Limb (tissue), 2 donors: ENCODE measurements around the gene ZBTB33.
A peak's percentile ranks its signal among the peaks of the same experiment; 100 is the strongest.

Experiments used
- DNase-seq, 2 donors: peaks; one replicate each; pipeline ENCODE4 v3.0.0-alpha.2; 2016; ENCODE audit errors: extremely low spot score in 2 of 2

Gene ZBTB33, protein sequence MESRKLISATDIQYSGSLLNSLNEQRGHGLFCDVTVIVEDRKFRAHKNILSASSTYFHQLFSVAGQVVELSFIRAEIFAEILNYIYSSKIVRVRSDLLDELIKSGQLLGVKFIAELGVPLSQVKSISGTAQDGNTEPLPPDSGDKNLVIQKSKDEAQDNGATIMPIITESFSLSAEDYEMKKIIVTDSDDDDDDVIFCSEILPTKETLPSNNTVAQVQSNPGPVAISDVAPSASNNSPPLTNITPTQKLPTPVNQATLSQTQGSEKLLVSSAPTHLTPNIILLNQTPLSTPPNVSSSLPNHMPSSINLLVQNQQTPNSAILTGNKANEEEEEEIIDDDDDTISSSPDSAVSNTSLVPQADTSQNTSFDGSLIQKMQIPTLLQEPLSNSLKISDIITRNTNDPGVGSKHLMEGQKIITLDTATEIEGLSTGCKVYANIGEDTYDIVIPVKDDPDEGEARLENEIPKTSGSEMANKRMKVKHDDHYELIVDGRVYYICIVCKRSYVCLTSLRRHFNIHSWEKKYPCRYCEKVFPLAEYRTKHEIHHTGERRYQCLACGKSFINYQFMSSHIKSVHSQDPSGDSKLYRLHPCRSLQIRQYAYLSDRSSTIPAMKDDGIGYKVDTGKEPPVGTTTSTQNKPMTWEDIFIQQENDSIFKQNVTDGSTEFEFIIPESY

DNA sequence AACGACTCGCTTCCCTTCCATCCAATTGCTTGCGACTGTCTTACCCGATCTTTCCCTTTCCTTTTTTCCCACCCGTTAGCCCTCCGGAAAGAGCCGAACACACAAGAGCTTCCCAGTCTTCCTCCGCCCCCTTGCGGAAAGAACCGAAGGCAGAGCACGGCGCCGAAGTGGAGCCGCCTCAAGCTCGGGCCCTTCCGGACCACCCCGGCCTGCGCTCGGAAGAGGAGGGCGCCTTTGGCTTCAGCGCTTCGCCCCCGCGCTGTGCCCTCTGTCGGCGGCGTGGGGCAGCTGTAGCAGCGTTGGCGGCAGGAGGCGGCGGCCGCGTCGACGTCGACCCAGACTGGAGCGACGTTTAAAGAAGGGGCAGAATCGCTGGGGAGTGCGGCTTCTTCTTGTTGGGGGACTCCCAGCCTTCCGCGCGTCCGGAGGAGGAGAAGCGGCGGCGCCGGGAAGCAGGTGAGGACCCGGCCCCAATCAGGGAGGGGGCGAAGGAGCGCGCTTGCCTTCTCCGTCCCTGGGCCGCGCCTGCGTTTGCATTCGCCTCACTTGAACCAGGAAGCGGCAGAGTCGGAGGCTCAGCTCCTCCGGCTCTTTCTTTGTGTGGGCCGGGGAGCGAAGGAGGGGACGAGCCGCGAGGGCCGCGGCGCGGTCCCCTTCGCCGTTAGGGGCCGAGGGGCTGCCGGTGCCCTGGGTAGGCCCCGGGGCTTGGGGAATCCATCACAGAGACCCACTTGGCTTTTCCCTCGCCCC, at the start of gene ZBTB33:
ZBTB33 (plus strand) TSS at position 291 of the 750 bp plus-strand sequence. CDS start 2,604 bp downstream, outside the sequence.
- DNase-seq: peak; percentile 90 to 92

GRCh38 chrX:120200851-120201250, 49.8 kb upstream of the ZBTB33 start:
- no peak for DNase-seq

GRCh38 chrX:120205816-120206753, 44.5 kb upstream of the ZBTB33 start:
- no peak for DNase-seq

DNA sequence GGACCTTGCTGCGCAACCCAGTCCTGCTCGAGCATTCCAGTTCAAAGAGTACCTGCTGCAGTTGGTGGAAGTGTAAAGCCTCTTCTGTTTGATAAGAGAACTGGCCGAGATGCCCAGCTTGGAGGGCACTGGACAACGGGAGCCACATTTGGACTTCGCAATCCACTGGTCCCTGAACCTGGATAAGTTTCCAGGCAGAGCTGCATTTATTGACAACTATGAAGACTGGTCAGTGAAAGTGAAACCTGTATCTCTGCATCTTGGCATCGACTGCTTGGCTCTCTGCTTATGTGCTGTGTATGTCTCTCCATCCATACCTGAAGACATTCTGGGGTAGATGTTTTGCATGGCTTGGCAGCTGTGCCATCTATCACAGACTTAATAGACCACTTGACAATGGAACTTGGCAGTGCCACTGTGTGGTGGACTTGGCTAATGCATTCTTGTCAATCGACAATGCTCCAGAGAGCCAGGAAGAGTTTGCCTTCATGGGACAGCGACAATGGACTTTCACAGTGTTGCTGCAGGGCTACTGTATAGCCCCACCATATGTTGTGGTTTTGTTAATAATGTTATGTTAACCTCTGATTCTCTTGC, 43.5 kb upstream of the ZBTB33 start:
- DNase-seq: no peak

GRCh38 chrX:120213438-120214265, 37.0 kb upstream of the ZBTB33 start:
- DNase-seq: peak; percentile 8 to 63

DNA sequence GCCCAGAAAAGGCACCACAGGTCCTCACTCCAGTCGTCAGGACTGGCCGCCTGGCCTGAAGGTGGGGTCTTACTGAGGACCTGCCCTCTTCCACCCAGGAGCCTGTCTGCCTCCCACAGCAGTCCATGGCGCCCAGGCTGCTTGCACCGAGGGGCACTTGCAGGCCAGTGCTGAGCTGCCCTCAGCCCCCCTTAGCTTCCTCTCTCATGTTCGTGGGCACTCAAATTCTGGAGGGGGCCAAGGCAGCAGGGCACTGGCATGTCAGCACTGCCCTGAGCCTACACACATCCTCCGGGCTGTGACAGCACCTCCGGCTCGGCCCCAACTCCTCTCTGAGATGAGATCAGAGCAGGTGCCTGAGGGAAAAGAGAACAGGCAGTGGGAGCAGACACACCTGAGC, 27.2 kb upstream of the ZBTB33 start:
- no peak for DNase-seq

GRCh38 chrX:120224388-120224787, 26.2 kb upstream of the ZBTB33 start:
- DNase-seq: no peak

DNA sequence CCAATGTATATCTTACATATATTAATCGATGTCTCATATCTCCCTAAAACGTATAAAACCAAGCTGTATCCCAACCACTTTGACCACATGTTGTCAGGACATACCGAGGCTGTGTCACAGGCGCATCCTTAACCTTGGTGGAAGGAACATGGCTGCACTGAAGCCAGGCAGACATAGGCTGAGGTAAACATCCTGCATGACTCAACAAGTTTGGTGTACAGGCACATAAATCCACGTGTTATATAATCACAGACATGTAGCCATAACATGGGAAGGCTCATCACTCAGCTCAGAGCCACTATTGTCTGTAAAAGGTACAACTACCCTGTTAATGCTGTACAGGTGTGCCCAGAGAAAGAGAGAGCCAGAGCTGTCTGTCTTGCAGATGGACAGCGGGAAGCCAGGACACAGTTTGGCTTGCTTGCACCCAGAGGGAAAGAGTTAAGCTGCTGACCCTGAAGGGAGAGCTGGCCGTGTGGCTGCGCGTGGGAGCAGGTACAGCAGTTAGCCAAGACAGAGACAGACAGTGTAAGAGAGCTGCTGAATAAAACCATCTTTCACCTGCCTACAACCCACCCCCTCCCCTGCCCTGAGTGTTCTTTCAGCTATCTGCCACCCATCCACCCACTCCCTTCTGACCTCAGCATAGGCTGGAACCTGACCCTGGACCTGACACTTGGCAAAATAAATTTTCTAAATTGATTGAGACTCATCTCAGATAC, 22.3 kb upstream of the ZBTB33 start:
- no peak for DNase-seq

- DNase-seq: no peak
These were observed 15.3 kb upstream of the ZBTB33 start for GRCh38 chrX:120235284-120235683.

- no peak for DNase-seq
These were observed 13.7 kb upstream of the ZBTB33 start for GRCh38 chrX:120236687-120237479.

GRCh38 chrX:120238933-120239332, 11.7 kb upstream of the ZBTB33 start:
- no peak for DNase-seq

DNA sequence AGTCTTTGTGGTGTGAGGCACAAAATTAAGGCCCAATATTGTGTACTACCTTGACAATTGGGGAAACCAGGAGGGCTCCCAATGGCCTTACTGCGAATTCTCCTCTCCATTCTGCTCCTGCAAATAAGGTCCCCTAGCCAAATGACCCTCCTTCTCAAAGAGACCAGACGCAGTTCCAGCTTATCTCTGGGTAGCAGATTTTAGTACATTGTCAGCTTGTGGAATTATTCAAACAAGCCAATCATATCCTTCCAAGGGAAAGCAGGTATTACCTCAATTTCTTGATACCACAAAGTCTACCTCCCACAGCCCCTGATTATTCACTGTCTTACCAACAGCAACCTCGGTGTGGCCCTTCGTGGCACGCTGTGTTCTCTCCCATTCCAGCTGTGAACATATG, 7.8 kb upstream of the ZBTB33 start:
- DNase-seq: no peak

GRCh38 chrX:120244395-120244734, 6.2 kb upstream of the ZBTB33 start:
- no peak for DNase-seq

DNA sequence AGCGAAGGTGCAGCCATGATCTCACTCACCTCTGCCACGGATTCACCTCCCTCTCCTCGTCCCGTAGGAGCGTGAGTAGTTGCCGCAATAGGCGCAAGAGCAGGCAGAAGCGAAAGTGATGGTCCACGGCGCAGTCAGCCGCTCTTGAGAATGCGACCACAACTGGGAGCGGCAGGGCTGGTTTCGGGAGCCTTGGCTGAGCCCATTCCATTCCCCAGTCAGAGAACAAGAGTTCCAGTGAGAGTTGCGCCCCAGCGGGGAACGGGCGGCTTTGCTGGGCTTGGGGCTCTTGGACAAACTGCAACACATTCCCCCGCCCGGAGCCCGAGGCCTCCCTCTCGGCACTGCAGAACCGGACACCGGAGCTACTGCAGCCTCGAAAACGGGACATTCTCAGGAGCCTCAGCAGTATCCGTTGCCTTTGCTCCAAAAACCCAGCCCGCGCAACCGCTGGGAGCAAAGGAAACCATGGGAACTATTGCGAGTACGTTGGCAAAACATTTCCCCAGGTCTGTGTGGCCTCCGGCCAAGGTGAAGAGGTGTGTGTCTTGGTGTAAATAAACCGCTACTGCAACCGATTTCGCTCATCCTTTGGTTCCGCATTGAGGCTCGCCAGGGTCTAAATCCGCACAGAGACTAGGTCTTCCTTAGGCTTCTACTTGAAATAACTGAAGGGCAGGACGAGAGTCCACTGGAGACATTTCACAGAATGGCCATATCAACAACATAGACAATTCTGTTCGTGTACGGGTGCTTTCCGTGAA, 5.7 kb upstream of the ZBTB33 start:
- DNase-seq: peak; percentile 48 to 80

DNA sequence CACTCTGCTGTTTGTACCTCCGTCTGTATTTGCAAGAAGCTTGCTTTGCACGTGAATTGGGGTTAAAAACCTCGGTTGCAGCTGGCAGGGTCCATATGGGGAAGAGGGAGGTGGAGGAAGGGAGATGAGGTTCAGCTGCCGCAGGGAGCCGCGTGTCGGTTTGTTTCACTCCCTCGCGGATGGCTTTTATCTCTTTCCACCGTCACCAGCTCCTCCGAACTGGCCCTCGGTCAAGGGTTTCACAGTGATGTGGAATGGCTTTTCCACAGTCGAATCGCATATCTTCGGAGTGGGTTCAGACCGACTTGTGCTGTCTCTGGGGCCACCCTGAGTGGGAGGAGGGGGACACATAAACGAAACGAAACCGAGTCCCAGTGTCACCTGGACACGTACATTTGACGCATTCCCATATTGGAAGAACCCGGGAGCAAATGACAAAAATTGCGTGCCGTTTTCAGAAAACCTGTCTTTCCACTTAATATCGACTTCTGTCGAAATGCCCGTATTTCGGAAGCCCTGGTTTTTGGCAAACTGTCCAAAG, 929 bp downstream of the ZBTB33 start:
- DNase-seq: peak in 1 of 2 donors; percentile 49

- no peak for DNase-seq
These were observed 3.2 kb downstream of the ZBTB33 start for GRCh38 chrX:120253784-120254183.

DNA sequence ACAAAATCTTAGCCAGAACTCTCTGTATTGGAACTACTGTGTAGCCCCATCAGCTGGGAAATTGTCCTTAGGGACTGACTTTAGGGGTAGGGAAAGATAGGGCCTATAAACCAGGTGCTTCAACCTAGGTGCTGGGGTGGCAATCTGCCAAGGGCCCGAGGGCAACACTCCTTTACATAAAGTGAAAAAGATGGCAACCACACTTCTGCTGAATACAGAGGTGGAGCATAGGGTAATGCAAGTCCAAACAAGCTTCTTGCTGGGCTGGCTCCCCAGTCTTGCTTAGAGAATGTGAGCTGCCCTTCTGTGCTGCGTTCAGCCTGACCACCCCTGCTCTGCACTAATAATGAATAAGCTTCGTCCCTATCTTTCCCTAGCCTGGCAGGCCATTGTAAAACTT, 9.8 kb downstream of the ZBTB33 start:
- DNase-seq: no peak
